ENCODE results near the gene DNAJB8.

The DNAJB8 gene

DNA sequence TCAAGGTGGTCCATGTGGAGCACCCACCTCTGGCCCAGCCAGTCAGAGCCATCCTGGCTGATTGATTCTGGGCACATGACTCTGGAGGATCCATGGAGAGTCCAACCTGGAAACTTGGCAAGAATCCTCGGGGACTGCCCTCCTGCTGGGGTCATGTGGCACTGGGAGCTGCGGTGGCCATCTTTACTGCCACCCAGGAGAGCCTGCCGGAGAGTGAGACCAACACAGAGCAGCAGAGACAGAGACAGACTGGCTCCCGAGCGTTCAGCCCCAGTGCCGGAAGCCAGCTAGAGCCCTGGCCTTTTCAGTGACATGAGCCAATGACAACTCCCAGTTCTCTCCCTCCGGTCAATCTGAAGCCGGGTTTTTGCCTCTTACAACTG, 37.8 kb upstream of the DNAJB8 start:
- in situ Hi-C loops (cut with HindIII; ENCODE audit: low sequenced_read_pairs) = no loop called here
- TF ChIP-seq, protein P1, sequence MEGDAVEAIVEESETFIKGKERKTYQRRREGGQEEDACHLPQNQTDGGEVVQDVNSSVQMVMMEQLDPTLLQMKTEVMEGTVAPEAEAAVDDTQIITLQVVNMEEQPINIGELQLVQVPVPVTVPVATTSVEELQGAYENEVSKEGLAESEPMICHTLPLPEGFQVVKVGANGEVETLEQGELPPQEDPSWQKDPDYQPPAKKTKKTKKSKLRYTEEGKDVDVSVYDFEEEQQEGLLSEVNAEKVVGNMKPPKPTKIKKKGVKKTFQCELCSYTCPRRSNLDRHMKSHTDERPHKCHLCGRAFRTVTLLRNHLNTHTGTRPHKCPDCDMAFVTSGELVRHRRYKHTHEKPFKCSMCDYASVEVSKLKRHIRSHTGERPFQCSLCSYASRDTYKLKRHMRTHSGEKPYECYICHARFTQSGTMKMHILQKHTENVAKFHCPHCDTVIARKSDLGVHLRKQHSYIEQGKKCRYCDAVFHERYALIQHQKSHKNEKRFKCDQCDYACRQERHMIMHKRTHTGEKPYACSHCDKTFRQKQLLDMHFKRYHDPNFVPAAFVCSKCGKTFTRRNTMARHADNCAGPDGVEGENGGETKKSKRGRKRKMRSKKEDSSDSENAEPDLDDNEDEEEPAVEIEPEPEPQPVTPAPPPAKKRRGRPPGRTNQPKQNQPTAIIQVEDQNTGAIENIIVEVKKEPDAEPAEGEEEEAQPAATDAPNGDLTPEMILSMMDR (IDR thresholded peaks at IDR 0.05; ENCODE audit: low read depth, low read length) = no peak
- no peak overlapping the region for H3K4me3 ChIP-seq (ENCODE audit: low read depth, low read length)
- no peak for DNase-seq (ENCODE audit: low read depth, low spot score)

DNA sequence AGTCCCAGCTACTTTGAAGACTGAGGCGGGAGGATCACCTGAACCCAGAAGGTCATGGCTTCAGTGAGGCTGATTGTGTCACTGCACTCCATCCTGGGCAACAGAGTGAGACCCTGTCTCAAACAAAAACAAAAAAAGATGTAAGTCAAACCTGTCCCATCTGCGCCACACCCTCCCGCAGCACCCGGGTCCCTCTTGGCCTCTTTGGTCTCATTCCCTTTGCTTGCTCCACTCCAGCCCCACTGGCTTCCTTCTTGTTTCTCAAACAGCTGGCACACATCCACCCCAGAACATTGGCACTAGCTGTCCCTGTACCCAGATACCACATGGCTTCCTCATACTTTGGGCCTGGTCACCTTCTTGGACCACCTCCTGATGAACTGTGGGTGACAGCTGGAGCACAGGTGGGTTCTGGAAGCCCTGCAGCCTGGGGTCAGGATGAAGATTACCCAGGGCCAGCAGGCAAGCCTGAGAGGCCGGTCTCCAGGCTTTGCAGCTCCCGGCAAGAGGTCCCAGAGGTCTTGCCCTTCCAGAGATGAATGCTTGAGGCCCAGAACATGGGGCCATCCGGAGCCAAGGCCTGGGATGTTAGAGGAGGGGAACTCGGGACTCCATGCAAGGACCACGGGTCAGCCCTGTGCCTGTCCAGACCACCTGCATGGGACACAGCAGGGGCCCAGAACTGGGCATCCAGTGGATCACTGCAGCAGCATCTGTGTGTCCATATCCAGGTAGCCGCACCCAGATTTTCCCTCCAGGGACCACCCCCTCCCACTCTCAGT, 37.3 kb upstream of the DNAJB8 start:
- in situ Hi-C loops (cut with HindIII; ENCODE audit: low sequenced_read_pairs) = no loop called here
- no peak overlapping the region for H3K4me3 ChIP-seq (ENCODE audit: low read depth, low read length)
- DNase-seq (ENCODE audit: low read depth, low spot score) = no peak
- TF ChIP-seq, protein P1 (IDR thresholded peaks at IDR 0.05; ENCODE audit: low read depth, low read length) = no peak

DNA sequence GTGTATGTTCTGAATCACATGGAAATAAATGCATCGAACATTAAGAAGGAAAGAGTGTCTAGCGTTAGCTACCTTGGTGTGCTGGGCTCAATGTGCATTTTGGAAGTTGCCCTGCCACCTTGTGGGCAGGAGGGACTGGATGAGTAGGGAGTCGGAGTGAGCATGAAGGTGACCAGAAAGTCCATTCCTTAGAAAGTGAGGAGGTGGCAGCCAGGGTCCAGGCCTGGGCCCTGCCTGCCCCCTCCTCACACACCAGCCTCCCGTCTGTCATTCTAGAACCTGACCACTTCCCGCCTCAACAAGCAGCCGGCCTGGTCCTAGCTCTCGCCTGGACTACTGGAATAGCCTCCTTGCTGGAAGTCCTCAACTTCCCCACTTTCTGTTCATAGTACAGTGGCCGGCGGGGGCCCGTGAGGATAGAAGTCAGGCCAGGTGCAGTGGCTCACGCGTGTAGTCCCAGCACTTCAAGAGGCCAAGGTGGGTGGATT, 36.5 kb upstream of the DNAJB8 start:
- TF ChIP-seq, protein P1 (IDR thresholded peaks at IDR 0.05; ENCODE audit: low read depth, low read length) = peak; percentile 38
- in situ Hi-C loops (cut with HindIII; ENCODE audit: low sequenced_read_pairs) = no loop called here
- DNase-seq (ENCODE audit: low read depth, low spot score) = no peak
- no peak overlapping the region for H3K4me3 ChIP-seq (ENCODE audit: low read depth, low read length)

DNA sequence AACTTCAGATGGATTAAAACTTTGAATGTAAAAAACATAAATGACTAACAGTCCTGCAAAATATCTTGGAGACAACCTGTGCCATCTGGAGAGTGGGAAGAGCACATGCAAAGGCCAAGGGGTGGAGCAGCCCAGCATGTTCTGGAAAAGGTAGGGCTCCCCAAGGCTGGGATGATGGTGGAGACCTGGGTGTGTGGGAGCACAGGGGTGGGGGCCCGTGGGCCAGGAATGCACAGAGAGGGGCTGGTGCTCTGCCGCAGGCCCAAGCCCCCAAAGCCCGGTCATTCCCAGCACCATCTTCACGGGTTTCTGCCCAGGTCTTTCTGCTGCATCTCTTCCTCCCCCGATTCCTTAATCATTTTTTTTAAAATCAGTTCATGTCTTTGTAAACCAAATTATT, 36.0 kb upstream of the DNAJB8 start:
- DNase-seq (ENCODE audit: low read depth, low spot score) = no peak
- no peak overlapping the region for H3K4me3 ChIP-seq (ENCODE audit: low read depth, low read length)
- TF ChIP-seq, protein P1 (IDR thresholded peaks at IDR 0.05; ENCODE audit: low read depth, low read length) = no peak
- in situ Hi-C loops (cut with HindIII; ENCODE audit: low sequenced_read_pairs) = no loop called here

DNA sequence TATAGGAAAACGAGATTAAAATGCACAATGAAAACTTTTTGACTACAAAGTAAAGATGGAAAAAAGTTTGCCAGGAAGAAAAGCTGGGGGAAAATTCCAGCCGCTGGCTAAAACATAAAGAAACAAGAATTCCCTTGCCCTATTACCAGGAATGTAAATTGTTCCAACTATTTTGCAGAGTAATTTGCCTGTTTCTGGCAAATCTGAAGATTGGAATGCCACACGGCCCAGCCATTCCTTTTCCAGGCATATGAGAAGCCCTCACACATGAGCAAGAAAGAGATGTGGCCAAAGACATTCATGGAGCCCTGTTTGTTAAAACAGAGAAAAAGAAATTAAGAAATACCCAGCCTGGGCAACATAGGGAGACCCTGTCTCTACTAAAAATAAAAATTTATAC, 34.7 kb upstream of the DNAJB8 start:
- TF ChIP-seq, protein P1 (IDR thresholded peaks at IDR 0.05; ENCODE audit: low read depth, low read length) = no peak
- in situ Hi-C loops (cut with HindIII; ENCODE audit: low sequenced_read_pairs) = no loop called here
- no peak overlapping the region for H3K4me3 ChIP-seq (ENCODE audit: low read depth, low read length)
- no peak for DNase-seq (ENCODE audit: low read depth, low spot score)

DNA sequence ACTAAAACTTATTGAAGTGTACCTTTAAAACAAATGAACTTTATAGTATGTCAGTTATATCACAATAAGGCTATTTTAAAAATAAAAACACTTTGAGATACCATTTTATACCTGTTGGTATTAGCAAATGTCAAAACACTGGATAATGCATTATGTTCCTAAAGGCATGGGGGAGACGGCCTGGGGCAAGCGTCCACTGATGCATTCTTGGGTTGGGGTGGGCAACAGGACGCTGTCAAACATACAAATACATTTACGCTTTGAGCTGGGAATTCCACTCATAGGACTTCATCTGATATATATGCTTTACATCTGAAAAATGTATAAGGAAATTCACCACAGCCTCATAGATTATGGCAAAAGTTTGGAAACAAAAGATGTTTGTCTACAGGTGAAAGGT, 33.9 kb upstream of the DNAJB8 start:
- H3K4me3 ChIP-seq (ENCODE audit: low read depth, low read length) = no peak overlapping the region
- in situ Hi-C loops (cut with HindIII; ENCODE audit: low sequenced_read_pairs) = no loop called here
- TF ChIP-seq, protein P1 (IDR thresholded peaks at IDR 0.05; ENCODE audit: low read depth, low read length) = no peak
- DNase-seq (ENCODE audit: low read depth, low spot score) = no peak
